Endothelial cell of umbilical vein (primary cell): ENCODE data around the gene RYR1. TPM values are rescaled to one million over a fixed set of nuclear protein-coding genes. Genes with fewer than 3 reads are reported as not detected.

Source experiments
- BruUV-seq: library from RNA; stranded (reverse); fragments of 400-500 nt; replicated peaks from 2 replicates; lab custom pipeline; 2021; lab: Mats Ljungman, UMichigan
- CTCF ChIA-PET: fragments of 300-600, 350-600 bp; sonication (Branson Sonifier 250); formaldehyde crosslinking; loops from one replicate; lab custom pipeline; 2021; ENCODE audit warnings: antibody characterized with exemption, inconsistent platforms; lab: Charles Lee
- POLR2A ChIA-PET: fragments of 300-600, 350-600 bp; sonication (Branson Sonifier 250); formaldehyde crosslinking; loops from one replicate; lab custom pipeline; 2021; ENCODE audit warnings: antibody characterized with exemption, inconsistent platforms; lab: Charles Lee
- DNase-seq: peaks from one replicate; pipeline ENCODE4 v3.0.0-alpha.2; 2011; ENCODE audit warnings: low read depth, low spot score
- FAIRE-seq: peaks from 2 replicates; lab custom pipeline; 2011; peaks lifted over from hg19 to GRCh38; lab: Jason Lieb, UNC
- H2AFZ ChIP-seq: 2 replicates; pipeline ENCODE4 v1.6.0; 2012; ENCODE audit warnings: low read depth, low read length, control low read depth, inconsistent platforms
- H3K27ac ChIP-seq: 2 replicates; pipeline ENCODE4 v1.5.1; 2011; ENCODE audit warnings: low read depth, mild to moderate bottlenecking, control low read depth, low read length, moderate library complexity; ENCODE audit not compliant: insufficient read depth
- H3K27me3 ChIP-seq, 2 experiments: 2 replicates each; pipeline versions ENCODE4 v1.6.0 to v1.6.1; 2011; ENCODE audit warnings: low read length in 2 of 2, mixed read lengths in 1 of 2; ENCODE audit not compliant: control insufficient read depth in 2 of 2, insufficient read depth in 2 of 2
- H3K36me3 ChIP-seq, 2 experiments: 2 replicates in 1 of 2; 3 replicates in 1 of 2; pipeline ENCODE4 v1.5.1; 2011; ENCODE audit warnings: low read length in 2 of 2, mild to moderate bottlenecking in 1 of 2, moderate library complexity in 1 of 2; ENCODE audit not compliant: control insufficient read depth in 2 of 2, insufficient read depth in 2 of 2; ENCODE audit errors: extremely low read depth in 1 of 2
- H3K4me1 ChIP-seq: 3 replicates; pipeline ENCODE4 v1.5.1; 2011; ENCODE audit warnings: mild to moderate bottlenecking, low read length; ENCODE audit not compliant: control insufficient read depth, insufficient read depth; ENCODE audit errors: extremely low read depth
- H3K4me2 ChIP-seq: 2 replicates; pipeline ENCODE4 v1.6.1; 2011; ENCODE audit warnings: low read length, control low read depth, mixed read lengths; ENCODE audit not compliant: insufficient read depth
- H3K4me3 ChIP-seq, 3 experiments: fragments of 200-600 bp in 1 of 3; sonication (generic), shearing (Covaris generic) in 1 of 3; replicated peaks in 1 of 3; 2 replicates each; pipeline ENCODE4 v1.5.1; 2011 to 2016; ENCODE audit warnings: control low read depth in 3 of 3, low read length in 3 of 3, mild to moderate bottlenecking in 2 of 3, inconsistent platforms in 1 of 3, low read depth in 1 of 3, moderate library complexity in 1 of 3; ENCODE audit not compliant: insufficient read depth in 1 of 3
- H3K79me2 ChIP-seq: 2 replicates; pipeline ENCODE4 v1.6.0; 2012; ENCODE audit warnings: low read length, inconsistent platforms; ENCODE audit not compliant: control insufficient read depth, insufficient read depth
- H3K9ac ChIP-seq: replicated peaks from 2 replicates; pipeline ENCODE3; 2011; ENCODE audit warnings: low read length, control low read depth; ENCODE audit not compliant: insufficient read depth; ENCODE audit errors: extremely low read depth
- H3K9me1 ChIP-seq: replicated peaks from 3 replicates; pipeline ENCODE4 v1.6.0; 2011; ENCODE audit warnings: mild to moderate bottlenecking, low read length; ENCODE audit not compliant: control insufficient read depth, insufficient read depth; ENCODE audit errors: extremely low read depth
- H3K9me3 ChIP-seq: replicated peaks from 2 replicates; pipeline ENCODE4 v1.5.1; 2012; ENCODE audit warnings: low read length, inconsistent platforms; ENCODE audit not compliant: control insufficient read depth, insufficient read depth
- H4K20me1 ChIP-seq: replicated peaks from 2 replicates; pipeline ENCODE3; 2011; ENCODE audit warnings: mild to moderate bottlenecking, low read length; ENCODE audit not compliant: control insufficient read depth, insufficient read depth; ENCODE audit errors: extremely low read depth
- CTCF ChIP-seq, 2 donors: IDR thresholded peaks; 1 replicate in 1 of 2; 2 replicates in 1 of 2; pipeline ENCODE4 v1.5.1; 2011; ENCODE audit warnings: low read length in 2 of 2, mild to moderate bottlenecking in 2 of 2, moderate library complexity in 2 of 2, control low read depth in 1 of 2, inconsistent platforms in 1 of 2, low read depth in 1 of 2; ENCODE audit not compliant: insufficient read depth in 1 of 2; ENCODE audit errors: extremely low read depth in 1 of 2
- EZH2 ChIP-seq: IDR thresholded peaks from 2 replicates; pipeline ENCODE4 v1.6.1; 2012; ENCODE audit warnings: borderline replicate concordance, low read depth, mild to moderate bottlenecking, moderate library complexity, low read length, inconsistent platforms; ENCODE audit not compliant: severe bottlenecking
- FOS ChIP-seq: IDR thresholded peaks from 2 replicates; pipeline ENCODE4 v1.6.1; 2011; ENCODE audit warnings: mild to moderate bottlenecking, low read length, moderate library complexity, borderline replicate concordance; ENCODE audit not compliant: insufficient read depth
- GATA2 ChIP-seq: IDR thresholded peaks from 2 replicates; pipeline ENCODE4 v1.7.0; 2011; ENCODE audit warnings: low read depth, mild to moderate bottlenecking, moderate library complexity, mixed read lengths, low read length; ENCODE audit not compliant: insufficient read length, insufficient read depth
- JUN ChIP-seq: IDR thresholded peaks from 2 replicates; pipeline ENCODE4 v1.6.1; 2011; ENCODE audit warnings: borderline replicate concordance, low read depth; ENCODE audit not compliant: insufficient read length, insufficient read depth
- MYC ChIP-seq: IDR thresholded peaks from one replicate; pipeline ENCODE4 v1.6.1; 2011; ENCODE audit warnings: mild to moderate bottlenecking, low read depth, low read length
- POLR2A ChIP-seq: IDR thresholded peaks from 2 replicates; pipeline ENCODE4 v1.6.1; 2012; ENCODE audit warnings: low read depth, mild to moderate bottlenecking, control low read depth, low read length
- POLR2AphosphoS5 ChIP-seq: IDR thresholded peaks from 2 replicates; pipeline ENCODE4 v1.6.1; 2012; ENCODE audit warnings: low read depth, mild to moderate bottlenecking, control low read depth, low read length, moderate library complexity; ENCODE audit not compliant: insufficient read depth
- dilution Hi-C: fragments of 300-500 bp; cut with MboI; formaldehyde crosslinking; loops from one replicate; pipeline ENCODE4 v1.15.0; 2019; ENCODE audit warnings: low sequenced_read_pairs; ENCODE audit not compliant: extremely low pct_ligation_motif_present
- intact Hi-C: fragments of 100-400 bp; cut with micrococcal nuclease; formaldehyde crosslinking; loops from one replicate; pipeline ENCODE4 v1.10.0; 2022
- polyA plus RNA-seq, 4 experiments: library from polyadenylated mRNA; depleted of rRNA in 3 of 4; stranded (reverse) in 3 of 4; unstranded in 1 of 4; fragments of >200 nt; gene quantifications; 2 replicates each; pipeline versions ENCODE4 v1.2.1 to v1.2.3, GENCODE V29; 2011 to 2012; ENCODE audit warnings: missing spikeins in 1 of 4
- total RNA-seq: library from RNA; stranded (reverse); gene quantifications from 2 replicates; pipeline ENCODE4 v1.2.3, GENCODE V29; 2021
- TF ChIP-seq, protein P1 (sequence below): IDR thresholded peaks from 2 replicates; pipeline ENCODE4 v1.6.1; 2011; ENCODE audit not compliant: insufficient read depth, insufficient read length

Gene RYR1
- total and polyA plus RNA-seq, 2 donors (not counting 3 experiments of a cell fraction or from before 2014, with no cell fraction given), result under 0.01 to 0.02 TPM

- dilution Hi-C loops (no loop called here), intact Hi-C loops (no loop called here)
- POLR2A ChIA-PET, result no interaction called here
Measured at GRCh38 chr19:38516802-38517201, 83.3 kb downstream of the RYR1 start.

More at GRCh38 chr19:38516802-38517201, 83.3 kb downstream of the RYR1 start:
- Histone ChIP-seq H2AFZ (no peak overlapping the region), H3K27me3 (no peaks in the 10 kb centered on the region), H3K4me2 (no peak overlapping the region), H3K9me1 (no peaks in the 10 kb centered on the region), H3K9me3 (no peaks in the 10 kb centered on the region), H3K27ac (no peak overlapping the region), H3K4me1 (no peaks in the 10 kb centered on the region), H3K36me3 (no peaks in the 10 kb centered on the region), H3K79me2 (no peaks in the 10 kb centered on the region), H4K20me1 (no peaks in the 10 kb centered on the region), H3K9ac (no peak overlapping the region), H3K4me3 (no peak overlapping the region)
- CTCF ChIA-PET, result interaction anchor here (1.7 to 7.3 kb wide), 2 partner anchors 27 to 118 kb away, joined by 5 to 43 read pairs; no protein-coding TSS in a partner anchor
- BruUV-seq, result no TSS peak
- FAIRE-seq (no peak), DNase-seq (no peak)
- no peak for TF ChIP-seq MYC
- TF ChIP-seq FOS, result no peak
- TF ChIP-seq, protein P1, sequence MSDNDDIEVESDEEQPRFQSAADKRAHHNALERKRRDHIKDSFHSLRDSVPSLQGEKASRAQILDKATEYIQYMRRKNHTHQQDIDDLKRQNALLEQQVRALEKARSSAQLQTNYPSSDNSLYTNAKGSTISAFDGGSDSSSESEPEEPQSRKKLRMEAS, result no peak
- no peak for TF ChIP-seq CTCF (IDR thresholded peaks at IDR 0.05; ENCODE audit: extremely low read depth in 1 of 2, insufficient read depth in 1 of 2, low read depth in 1 of 2, low read length in 2 of 2)
- TF ChIP-seq EZH2, result no peak
- no peak for TF ChIP-seq POLR2A
- TF ChIP-seq JUN, result no peak
- no peak for TF ChIP-seq GATA2
- TF ChIP-seq POLR2AphosphoS5, result no peak
